GM21447 (cell line): ENCODE measurements around the gene RHOV.
"Not testable (repeated sequence)": the region's sequence is repeated elsewhere in the genome, so short reads cannot be mapped to it uniquely, and the experiment has no call there.

ENCODE experiments used
- ATAC-seq: cut with Tn5 transposase; IDR thresholded peaks from one replicate; pipeline ENCODE4 v1.9.1; 2021; ENCODE audit not compliant: unreplicated experiment

RHOV gene

GRCh38 chr15:40875991-40876730, 2.1 kb upstream of the RHOV start:
- ATAC-seq, result no peak

DNA sequence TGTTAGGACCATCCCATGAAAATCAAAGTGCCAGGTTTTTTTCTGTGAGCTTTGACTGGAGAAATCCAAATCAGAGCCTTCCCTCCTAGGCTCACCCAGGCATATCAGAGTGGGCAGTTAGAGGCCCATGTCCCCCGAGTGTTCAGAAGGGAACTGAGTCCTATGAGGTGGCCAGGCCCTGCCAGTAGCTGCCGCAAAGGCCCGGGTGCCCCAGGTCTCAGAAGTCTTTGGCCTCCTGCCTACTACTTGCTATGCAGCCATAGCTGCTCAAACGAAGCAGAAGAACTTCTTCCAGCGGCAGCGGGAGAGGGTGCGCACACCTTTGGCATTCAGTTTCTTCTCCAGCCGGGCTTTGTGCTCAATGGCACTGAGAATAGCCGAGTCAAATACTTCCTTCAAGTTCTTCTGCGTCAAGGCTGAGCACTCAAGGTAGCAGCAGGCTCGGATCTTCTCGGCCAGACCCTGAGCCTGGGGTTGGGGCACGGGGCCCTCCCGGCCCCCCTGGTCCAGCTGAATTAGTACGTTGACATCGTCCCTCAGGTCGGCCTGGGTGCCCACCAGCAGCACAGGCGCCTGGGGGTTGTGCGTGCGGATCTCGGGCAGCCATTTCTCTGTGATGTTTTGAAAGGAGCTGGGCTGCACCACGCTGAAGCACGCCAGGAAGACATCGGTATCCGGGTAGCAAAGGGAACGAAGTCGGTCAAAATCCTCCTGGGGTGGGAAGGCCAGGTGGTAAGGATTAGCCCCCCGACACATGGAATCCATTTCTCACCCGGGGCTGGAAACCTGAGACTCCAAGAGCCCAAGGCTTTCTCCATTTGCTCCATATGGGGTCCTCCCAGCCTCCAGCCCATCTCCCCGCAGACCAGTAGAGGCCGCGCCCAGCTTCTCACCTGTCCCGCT, 992 bp downstream of the RHOV start:
- ATAC-seq, result no peak

GRCh38 chr15:40871749-40872617, 2.1 kb downstream of the RHOV start:
- ATAC-seq, result peak; percentile 37

DNA sequence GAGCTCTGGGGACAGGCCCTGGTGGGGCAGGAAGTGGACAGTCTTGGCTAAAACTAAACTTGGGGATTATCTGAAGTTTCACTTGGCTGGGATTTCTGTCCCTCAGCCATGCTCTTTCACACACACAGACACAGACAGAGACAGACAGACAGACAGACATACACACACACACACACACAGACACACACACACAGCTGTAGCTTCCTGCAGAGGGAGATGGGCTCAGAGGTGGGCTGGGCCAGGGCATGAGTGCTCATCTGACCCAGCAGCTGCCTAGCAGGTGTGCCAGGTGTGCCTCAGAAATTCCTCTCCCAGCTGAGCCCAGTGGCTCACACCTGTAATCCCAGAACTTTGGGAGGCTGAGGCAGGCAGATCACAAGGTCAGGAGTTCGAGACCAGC, 3.3 kb downstream of the RHOV start:
- no peak for ATAC-seq

GRCh38 chr15:40869686-40870085, 4.3 kb downstream of the RHOV start:
- ATAC-seq, result no peak

DNA sequence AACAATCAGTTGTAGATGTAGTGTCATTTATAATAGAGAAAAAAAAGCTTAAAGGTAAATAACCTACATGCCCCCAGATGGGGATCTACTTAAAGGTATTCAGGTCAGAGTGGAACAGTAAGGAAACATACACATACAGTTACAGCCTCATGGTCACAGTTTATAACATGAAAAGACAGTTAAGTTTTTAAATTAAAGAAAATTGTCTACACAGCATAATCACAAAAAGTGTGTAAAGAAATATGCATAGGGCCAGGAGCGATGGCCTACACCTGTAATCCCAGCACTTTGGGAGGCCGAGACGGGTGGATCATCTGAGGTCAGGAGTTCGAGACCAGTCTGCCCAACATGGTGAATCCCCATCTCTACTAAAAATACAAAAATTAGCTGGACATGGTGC, 6.8 kb downstream of the RHOV start:
- no peak for ATAC-seq

GRCh38 chr15:40863660-40864270, 10.3 kb downstream of the RHOV start:
- no peak for ATAC-seq

DNA sequence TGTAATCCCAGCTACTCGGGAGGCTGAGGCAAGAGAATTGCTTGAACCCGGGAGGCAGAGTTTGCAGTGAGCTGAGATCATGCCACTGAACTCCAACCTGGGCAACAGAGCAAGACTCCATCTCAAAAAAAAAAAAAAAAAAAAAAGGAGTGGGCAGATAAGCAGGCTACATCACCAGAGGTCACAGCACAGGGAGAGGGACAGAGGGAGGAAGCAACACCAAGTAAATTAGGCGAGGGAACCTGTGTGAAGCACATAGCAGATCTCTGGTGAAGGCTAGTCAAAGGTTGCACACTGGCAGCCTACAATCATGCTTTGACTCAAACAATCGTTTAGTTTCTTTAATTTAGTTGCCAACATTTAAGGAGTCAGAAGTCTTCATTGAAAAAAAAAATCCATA, 12.9 kb downstream of the RHOV start:
- ATAC-seq, result not testable (repeated sequence)

GRCh38 chr15:40859206-40859851, 14.7 kb downstream of the RHOV start:
- ATAC-seq, result no peak

DNA sequence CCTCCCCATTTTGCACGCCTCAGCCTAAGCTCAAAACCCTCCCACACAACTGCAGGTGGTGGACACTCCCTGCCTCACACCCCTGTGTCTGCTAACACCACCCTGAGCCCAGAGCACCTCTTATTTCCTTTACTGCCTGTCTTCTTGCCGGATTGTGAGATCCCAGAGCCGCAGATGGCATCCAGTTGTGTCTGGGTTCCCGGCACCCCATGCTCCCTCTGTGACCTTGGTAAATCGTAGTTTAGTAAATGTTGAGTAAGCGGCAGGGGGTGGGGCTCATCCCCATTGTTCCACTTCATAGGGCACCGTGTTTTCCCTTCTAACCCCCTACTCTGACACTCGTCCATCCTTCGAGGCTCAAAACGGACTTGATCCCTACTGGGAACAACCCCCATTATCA, 15.3 kb downstream of the RHOV start:
- no peak for ATAC-seq

- peak; percentile 70 for ATAC-seq
These were observed 16.3 kb downstream of the RHOV start for GRCh38 chr15:40857601-40858341.

GRCh38 chr15:40856746-40857145, 17.3 kb downstream of the RHOV start:
- ATAC-seq, result no peak

- no peak for ATAC-seq
These were observed 18.3 kb downstream of the RHOV start for GRCh38 chr15:40855706-40856234.

- ATAC-seq, result no peak
These were observed 19.9 kb downstream of the RHOV start for GRCh38 chr15:40854161-40854560.

- ATAC-seq, result no peak
These were observed 20.7 kb downstream of the RHOV start for GRCh38 chr15:40853241-40853890.

DNA sequence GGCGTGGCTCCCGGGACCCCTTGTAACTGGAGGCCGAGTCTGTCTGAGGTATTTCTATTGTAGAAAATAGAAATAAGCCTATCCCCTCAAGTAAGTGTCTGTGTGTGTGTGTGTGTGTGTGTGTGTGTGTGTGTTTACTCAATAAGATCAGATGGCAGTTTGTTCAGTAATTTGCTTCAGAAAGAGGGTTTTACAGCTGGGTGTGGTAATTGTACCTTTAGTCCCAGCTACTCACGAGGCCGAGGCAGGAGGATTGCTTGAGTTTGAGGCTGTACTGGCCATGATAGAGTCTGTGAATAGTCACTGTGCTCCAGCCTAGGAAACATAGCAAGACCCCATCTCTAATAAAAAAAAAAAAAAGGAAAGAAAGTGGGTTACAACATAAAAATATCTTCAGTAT, 21.5 kb downstream of the RHOV start:
- no peak for ATAC-seq

DNA sequence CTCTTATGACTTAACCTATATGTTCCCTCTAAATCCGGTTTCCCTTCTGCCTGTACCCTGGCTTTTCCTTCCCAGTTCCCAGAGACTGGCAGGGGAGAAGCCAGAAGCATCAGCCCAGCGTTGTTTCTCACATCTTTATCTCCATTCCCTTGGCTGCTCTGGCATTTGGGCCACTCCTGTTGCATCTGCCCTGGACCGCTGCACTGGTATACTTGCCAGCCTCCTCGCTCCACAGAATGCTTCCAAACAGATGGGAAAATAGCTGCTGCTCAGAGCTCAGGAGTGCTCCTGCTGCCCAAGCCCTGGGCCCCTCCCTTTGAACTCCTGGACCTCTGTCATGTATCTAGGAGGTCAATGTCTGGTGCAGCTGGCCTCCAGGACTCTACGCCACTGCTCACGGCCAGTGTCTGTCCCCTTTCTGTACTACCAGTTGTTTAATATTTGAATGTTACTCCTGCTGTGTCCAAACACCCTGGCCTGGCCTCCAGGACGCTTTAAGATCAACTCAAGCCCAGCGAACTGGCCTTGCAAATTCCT, 23.4 kb downstream of the RHOV start:
- no peak for ATAC-seq

DNA sequence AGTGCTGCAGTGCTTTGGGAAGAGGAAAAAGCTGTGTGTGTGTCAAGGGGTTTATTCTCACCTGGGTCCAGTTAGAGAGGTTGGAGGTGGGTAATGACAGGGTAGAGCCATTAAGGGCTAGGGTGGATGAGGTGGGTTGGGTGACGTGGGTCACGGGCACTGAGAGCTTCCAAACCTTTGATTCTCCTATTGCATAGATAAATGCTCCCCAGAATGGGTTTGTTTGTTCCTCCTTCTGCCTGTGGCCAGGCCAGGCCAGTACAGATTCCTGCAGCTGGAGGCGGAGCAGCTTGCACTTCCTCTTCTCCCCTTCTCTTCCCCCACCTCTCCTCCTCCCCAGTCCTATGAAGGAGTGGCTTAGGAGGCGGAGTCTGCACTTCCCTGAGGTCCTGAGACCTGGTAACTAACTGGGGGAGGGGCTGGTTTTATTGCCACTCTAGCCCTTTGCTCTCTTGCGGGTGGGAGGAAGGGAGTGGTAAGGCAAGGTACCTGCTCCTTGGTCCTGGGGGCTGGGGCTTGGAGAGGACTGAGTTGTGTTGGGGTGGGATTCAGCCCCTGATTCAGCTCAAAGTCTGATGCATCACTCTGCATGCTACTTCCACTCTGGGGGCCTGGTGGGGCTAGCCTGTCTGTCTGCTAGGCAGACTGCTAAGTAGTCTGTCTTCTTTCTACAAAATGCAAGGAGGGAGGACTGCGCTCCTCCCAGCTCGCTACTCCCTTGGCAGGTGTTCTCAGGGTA, 26.6 kb downstream of the RHOV start:
- ATAC-seq, result peak; percentile 54
